ENCODE results near the gene MED12L.

Gene MED12L

GRCh38 chr3:151351648-151352047 lies 266.2 kb downstream of the MED12L start:
- TF ChIP-seq ISL1 (CRISPR knock-in tag; IDR thresholded peaks at IDR 0.05): no peak
- TF ChIP-seq PPARA (CRISPR knock-in tag; IDR thresholded peaks at IDR 0.05; ENCODE audit: borderline replicate concordance): no peak
- TF ChIP-seq ESRRG (CRISPR knock-in tag; IDR thresholded peaks at IDR 0.05): no peak

DNA sequence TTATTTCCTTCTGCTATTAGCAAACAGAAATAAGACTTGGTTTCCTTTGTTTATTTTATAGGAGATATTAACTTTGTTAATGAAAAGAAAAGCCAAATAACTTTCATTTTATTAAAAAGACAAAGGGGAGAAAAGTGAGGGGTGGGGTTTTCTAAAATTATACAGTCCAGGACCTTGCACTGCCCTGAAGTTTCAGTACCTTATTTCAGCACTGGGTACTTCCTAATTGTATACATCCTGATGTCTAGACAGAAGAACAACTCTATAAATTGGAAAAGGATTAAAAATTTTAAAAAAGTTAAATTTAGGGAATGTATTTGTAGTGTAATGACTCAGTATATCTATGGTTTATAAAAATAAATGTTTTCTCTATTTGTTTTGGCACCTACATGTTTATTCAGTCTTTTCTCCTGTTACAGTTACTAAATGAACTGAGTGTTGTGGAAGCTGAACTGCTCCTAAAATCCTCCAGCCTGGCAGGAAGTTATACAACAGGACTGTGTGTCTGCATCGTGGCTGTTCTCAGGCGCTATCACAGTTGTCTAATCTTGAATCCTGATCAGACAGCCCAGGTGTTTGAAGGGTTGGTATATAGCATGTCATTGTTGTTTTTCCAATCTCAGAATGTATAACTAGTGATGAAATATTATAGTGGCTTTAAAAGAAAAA lies 271.5 kb downstream of the MED12L start:
- no peak for ATAC-seq
- TF ChIP-seq ARNTL (CRISPR knock-in tag; IDR thresholded peaks at IDR 0.05; ENCODE audit: borderline replicate concordance, low read depth): no peak
- TF ChIP-seq RARB (CRISPR knock-in tag; IDR thresholded peaks at IDR 0.05): no peak
- no peak for TF ChIP-seq BACH2 (CRISPR knock-in tag; IDR thresholded peaks at IDR 0.05; ENCODE audit: borderline replicate concordance)
- no peak for TF ChIP-seq ZFP30 (CRISPR knock-in tag; IDR thresholded peaks at IDR 0.05)
- no peak for TF ChIP-seq ZNF565 (CRISPR knock-in tag; conservative IDR thresholded peaks at IDR 0.05; ENCODE audit: low read depth)
- TF ChIP-seq ISL1 (CRISPR knock-in tag; IDR thresholded peaks at IDR 0.05): no peak
- no peak for TF ChIP-seq PPARA (CRISPR knock-in tag; IDR thresholded peaks at IDR 0.05; ENCODE audit: borderline replicate concordance)
- TF ChIP-seq OSR1 (CRISPR knock-in tag; IDR thresholded peaks at IDR 0.05): no peak
- no peak for TF ChIP-seq ZNF8 (CRISPR knock-in tag; IDR thresholded peaks at IDR 0.05)
- TF ChIP-seq GLIS3 (CRISPR knock-in tag; IDR thresholded peaks at IDR 0.05): no peak
- TF ChIP-seq, protein P1, sequence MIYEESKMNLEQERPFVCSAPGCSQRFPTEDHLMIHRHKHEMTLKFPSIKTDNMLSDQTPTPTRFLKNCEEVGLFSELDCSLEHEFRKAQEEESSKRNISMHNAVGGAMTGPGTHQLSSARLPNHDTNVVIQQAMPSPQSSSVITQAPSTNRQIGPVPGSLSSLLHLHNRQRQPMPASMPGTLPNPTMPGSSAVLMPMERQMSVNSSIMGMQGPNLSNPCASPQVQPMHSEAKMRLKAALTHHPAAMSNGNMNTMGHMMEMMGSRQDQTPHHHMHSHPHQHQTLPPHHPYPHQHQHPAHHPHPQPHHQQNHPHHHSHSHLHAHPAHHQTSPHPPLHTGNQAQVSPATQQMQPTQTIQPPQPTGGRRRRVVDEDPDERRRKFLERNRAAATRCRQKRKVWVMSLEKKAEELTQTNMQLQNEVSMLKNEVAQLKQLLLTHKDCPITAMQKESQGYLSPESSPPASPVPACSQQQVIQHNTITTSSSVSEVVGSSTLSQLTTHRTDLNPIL (CRISPR knock-in tag; IDR thresholded peaks at IDR 0.05; ENCODE audit: low read depth): no peak
- no peak for TF ChIP-seq ZNF70 (CRISPR knock-in tag; IDR thresholded peaks at IDR 0.05)

More at GRCh38 chr3:151351648-151352047, 266.2 kb downstream of the MED12L start:
- no peak for ATAC-seq

GRCh38 chr3:151357463-151357850 lies 272.0 kb downstream of the MED12L start:
- ATAC-seq: no peak
- TF ChIP-seq ISL1 (CRISPR knock-in tag; IDR thresholded peaks at IDR 0.05): no peak
- no peak for TF ChIP-seq OSR1 (CRISPR knock-in tag; IDR thresholded peaks at IDR 0.05)
- TF ChIP-seq SNAI2 (CRISPR knock-in tag; IDR thresholded peaks at IDR 0.05): no peak
- no peak for TF ChIP-seq ZFP30 (CRISPR knock-in tag; IDR thresholded peaks at IDR 0.05)
- TF ChIP-seq CSDC2 (CRISPR knock-in tag; IDR thresholded peaks at IDR 0.05): no peak
- TF ChIP-seq ZFP3 (CRISPR knock-in tag; IDR thresholded peaks at IDR 0.05): no peak
- TF ChIP-seq RARB (CRISPR knock-in tag; IDR thresholded peaks at IDR 0.05): no peak
- no peak for TF ChIP-seq ZNF70 (CRISPR knock-in tag; IDR thresholded peaks at IDR 0.05)
- no peak for TF ChIP-seq BACH2 (CRISPR knock-in tag; IDR thresholded peaks at IDR 0.05; ENCODE audit: borderline replicate concordance)
- TF ChIP-seq, protein P2, sequence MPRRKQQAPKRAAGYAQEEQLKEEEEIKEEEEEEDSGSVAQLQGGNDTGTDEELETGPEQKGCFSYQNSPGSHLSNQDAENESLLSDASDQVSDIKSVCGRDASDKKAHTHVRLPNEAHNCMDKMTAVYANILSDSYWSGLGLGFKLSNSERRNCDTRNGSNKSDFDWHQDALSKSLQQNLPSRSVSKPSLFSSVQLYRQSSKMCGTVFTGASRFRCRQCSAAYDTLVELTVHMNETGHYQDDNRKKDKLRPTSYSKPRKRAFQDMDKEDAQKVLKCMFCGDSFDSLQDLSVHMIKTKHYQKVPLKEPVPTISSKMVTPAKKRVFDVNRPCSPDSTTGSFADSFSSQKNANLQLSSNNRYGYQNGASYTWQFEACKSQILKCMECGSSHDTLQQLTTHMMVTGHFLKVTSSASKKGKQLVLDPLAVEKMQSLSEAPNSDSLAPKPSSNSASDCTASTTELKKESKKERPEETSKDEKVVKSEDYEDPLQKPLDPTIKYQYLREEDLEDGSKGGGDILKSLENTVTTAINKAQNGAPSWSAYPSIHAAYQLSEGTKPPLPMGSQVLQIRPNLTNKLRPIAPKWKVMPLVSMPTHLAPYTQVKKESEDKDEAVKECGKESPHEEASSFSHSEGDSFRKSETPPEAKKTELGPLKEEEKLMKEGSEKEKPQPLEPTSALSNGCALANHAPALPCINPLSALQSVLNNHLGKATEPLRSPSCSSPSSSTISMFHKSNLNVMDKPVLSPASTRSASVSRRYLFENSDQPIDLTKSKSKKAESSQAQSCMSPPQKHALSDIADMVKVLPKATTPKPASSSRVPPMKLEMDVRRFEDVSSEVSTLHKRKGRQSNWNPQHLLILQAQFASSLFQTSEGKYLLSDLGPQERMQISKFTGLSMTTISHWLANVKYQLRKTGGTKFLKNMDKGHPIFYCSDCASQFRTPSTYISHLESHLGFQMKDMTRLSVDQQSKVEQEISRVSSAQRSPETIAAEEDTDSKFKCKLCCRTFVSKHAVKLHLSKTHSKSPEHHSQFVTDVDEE (CRISPR knock-in tag; IDR thresholded peaks at IDR 0.05): no peak
- TF ChIP-seq, protein P3, sequence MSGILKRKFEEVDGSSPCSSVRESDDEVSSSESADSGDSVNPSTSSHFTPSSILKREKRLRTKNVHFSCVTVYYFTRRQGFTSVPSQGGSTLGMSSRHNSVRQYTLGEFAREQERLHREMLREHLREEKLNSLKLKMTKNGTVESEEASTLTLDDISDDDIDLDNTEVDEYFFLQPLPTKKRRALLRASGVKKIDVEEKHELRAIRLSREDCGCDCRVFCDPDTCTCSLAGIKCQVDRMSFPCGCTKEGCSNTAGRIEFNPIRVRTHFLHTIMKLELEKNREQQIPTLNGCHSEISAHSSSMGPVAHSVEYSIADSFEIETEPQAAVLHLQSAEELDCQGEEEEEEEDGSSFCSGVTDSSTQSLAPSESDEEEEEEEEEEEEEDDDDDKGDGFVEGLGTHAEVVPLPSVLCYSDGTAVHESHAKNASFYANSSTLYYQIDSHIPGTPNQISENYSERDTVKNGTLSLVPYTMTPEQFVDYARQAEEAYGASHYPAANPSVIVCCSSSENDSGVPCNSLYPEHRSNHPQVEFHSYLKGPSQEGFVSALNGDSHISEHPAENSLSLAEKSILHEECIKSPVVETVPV (CRISPR knock-in tag; IDR thresholded peaks at IDR 0.05): no peak
- TF ChIP-seq TOX (CRISPR knock-in tag; IDR thresholded peaks at IDR 0.05; ENCODE audit: borderline replicate concordance): no peak
- TF ChIP-seq, protein P1 (CRISPR knock-in tag; IDR thresholded peaks at IDR 0.05; ENCODE audit: low read depth): no peak

GRCh38 chr3:151362751-151363174 lies 277.3 kb downstream of the MED12L start:
- TF ChIP-seq, protein P4, sequence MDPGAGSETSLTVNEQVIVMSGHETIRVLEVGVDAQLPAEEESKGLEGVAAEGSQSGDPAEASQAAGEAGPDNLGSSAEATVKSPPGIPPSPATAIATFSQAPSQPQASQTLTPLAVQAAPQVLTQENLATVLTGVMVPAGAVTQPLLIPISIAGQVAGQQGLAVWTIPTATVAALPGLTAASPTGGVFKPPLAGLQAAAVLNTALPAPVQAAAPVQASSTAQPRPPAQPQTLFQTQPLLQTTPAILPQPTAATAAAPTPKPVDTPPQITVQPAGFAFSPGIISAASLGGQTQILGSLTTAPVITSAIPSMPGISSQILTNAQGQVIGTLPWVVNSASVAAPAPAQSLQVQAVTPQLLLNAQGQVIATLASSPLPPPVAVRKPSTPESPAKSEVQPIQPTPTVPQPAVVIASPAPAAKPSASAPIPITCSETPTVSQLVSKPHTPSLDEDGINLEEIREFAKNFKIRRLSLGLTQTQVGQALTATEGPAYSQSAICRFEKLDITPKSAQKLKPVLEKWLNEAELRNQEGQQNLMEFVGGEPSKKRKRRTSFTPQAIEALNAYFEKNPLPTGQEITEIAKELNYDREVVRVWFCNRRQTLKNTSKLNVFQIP (CRISPR knock-in tag; IDR thresholded peaks at IDR 0.05; ENCODE audit: borderline replicate concordance, low read depth): no peak
- TF ChIP-seq ARNTL (CRISPR knock-in tag; IDR thresholded peaks at IDR 0.05; ENCODE audit: borderline replicate concordance, low read depth): no peak
- no peak for TF ChIP-seq TCF4 (CRISPR knock-in tag; IDR thresholded peaks at IDR 0.05; ENCODE audit: borderline replicate concordance)
- no peak for TF ChIP-seq ZFP30 (CRISPR knock-in tag; IDR thresholded peaks at IDR 0.05)
- TF ChIP-seq ISL1 (CRISPR knock-in tag; IDR thresholded peaks at IDR 0.05): no peak
- no peak for TF ChIP-seq ZNF8 (CRISPR knock-in tag; IDR thresholded peaks at IDR 0.05)
- TF ChIP-seq, protein P2 (CRISPR knock-in tag; IDR thresholded peaks at IDR 0.05): no peak
- TF ChIP-seq BACH2 (CRISPR knock-in tag; IDR thresholded peaks at IDR 0.05; ENCODE audit: borderline replicate concordance): no peak
- ATAC-seq: no peak
